ENCODE results near the gene SMARCAL1.

SMARCAL1 gene

GRCh38 chr2:216428618-216429350 is 16.5 kb downstream of the SMARCAL1 start:
- no peak for DNase-seq

- DNase-seq: no peak
Observed at GRCh38 chr2:216429428-216429827, 17.1 kb downstream of the SMARCAL1 start.

GRCh38 chr2:216430811-216431530 is 18.7 kb downstream of the SMARCAL1 start:
- DNase-seq: no peak

GRCh38 chr2:216431531-216431856 is 19.2 kb downstream of the SMARCAL1 start:
- no peak for DNase-seq

GRCh38 chr2:216436383-216436782 is 24.1 kb downstream of the SMARCAL1 start:
- DNase-seq: no peak

GRCh38 chr2:216441308-216442010 is 29.2 kb downstream of the SMARCAL1 start:
- no peak for DNase-seq

- no peak for DNase-seq
Observed at GRCh38 chr2:216445501-216445900, 33.2 kb downstream of the SMARCAL1 start.

GRCh38 chr2:216446343-216446742 is 34.1 kb downstream of the SMARCAL1 start:
- no peak for DNase-seq

GRCh38 chr2:216447293-216447692 is 35.0 kb downstream of the SMARCAL1 start:
- DNase-seq: no peak

GRCh38 chr2:216448829-216449228 is 36.5 kb downstream of the SMARCAL1 start:
- no peak for DNase-seq

- no peak for DNase-seq
Observed at GRCh38 chr2:216450346-216450745, 38.1 kb downstream of the SMARCAL1 start.

- no peak for DNase-seq
Observed at GRCh38 chr2:216450784-216451183, 38.5 kb downstream of the SMARCAL1 start.

GRCh38 chr2:216453955-216454614 is 41.8 kb downstream of the SMARCAL1 start:
- DNase-seq: no peak

GRCh38 chr2:216463148-216463547 is 50.9 kb downstream of the SMARCAL1 start:
- DNase-seq: no peak

GRCh38 chr2:216464104-216464720 is 51.9 kb downstream of the SMARCAL1 start:
- DNase-seq: no peak

GRCh38 chr2:216465579-216466195 is 53.4 kb downstream of the SMARCAL1 start:
- no peak for DNase-seq

- no peak for DNase-seq
Observed at GRCh38 chr2:216467845-216468244, 55.6 kb downstream of the SMARCAL1 start.

- DNase-seq: no peak
Observed at GRCh38 chr2:216469661-216470060, 57.4 kb downstream of the SMARCAL1 start.

- DNase-seq: no peak
Observed at GRCh38 chr2:216473187-216473586, 60.9 kb downstream of the SMARCAL1 start.

- no peak for DNase-seq
Observed at GRCh38 chr2:216474925-216475670, 62.8 kb downstream of the SMARCAL1 start.

- DNase-seq: no peak
Observed at GRCh38 chr2:216475767-216476166, 63.5 kb downstream of the SMARCAL1 start.
